Urinary bladder (tissue), 4 donors: Measurements from ENCODE around the gene GTF2A1. TPM values are rescaled to one million over a fixed set of nuclear protein-coding genes. Genes with fewer than 3 reads are reported as not detected.

Experiments
- DNase-seq: peaks from one replicate; pipeline ENCODE4 v3.0.0-alpha.2; 2015; ENCODE audit errors: extremely low spot score
- H3K27ac ChIP-seq: one replicate; pipeline ENCODE4 v1.5.1; 2013; ENCODE audit warnings: low read depth, mild to moderate bottlenecking, moderate library complexity
- H3K36me3 ChIP-seq: one replicate; pipeline ENCODE4 v1.6.1; 2013; ENCODE audit warnings: mild to moderate bottlenecking, moderate library complexity; ENCODE audit not compliant: insufficient read depth
- H3K4me1 ChIP-seq: one replicate; pipeline ENCODE4 v1.6.1; 2013; ENCODE audit warnings: mild to moderate bottlenecking, moderate library complexity; ENCODE audit not compliant: insufficient read depth
- H3K4me3 ChIP-seq: one replicate; pipeline ENCODE4 v1.5.1; 2013; ENCODE audit warnings: low read depth, low read length
- WGBS: extraction: QIAGEN DNeasy Blood & Tissue Kit; methylation state at CpG from one replicate; pipeline ENCODE4 v1.1.7; 2013; 5-methylcytosine and 5-hydroxymethylcytosine counted together
- polyA plus RNA-seq: library from polyadenylated mRNA; stranded (reverse); fragments of 200-250 nt; gene quantifications from one replicate; pipeline ENCODE4 v1.2.3, GENCODE V29; 2013
- total RNA-seq: library from RNA; depleted of rRNA; stranded (reverse); fragments of >200 nt; gene quantifications from one replicate; pipeline ENCODE4 v1.2.3, GENCODE V29; 2014
- donor health status: healthy with polysubstance abuse.
- donor health status: healthy.

The GTF2A1 gene
- 44.7 TPM for total RNA-seq
- 12.7 TPM for polyA plus RNA-seq

- Histone ChIP-seq H3K36me3 (no peaks in the 10 kb centered on the region), H3K4me1 (no peaks in the 10 kb centered on the region), H3K27ac (peak within 1 kb of the TSS; percentile 98), H3K4me3 (peak within 1 kb of the TSS; percentile 94)
- DNase-seq: peak; percentile 94
- under 1% methylated on average over 84 of the region's 84 CpGs for WGBS
Observed at GRCh38 chr14:81220830-81221578, at the start of gene GTF2A1. GTF2A1 (minus strand) TSS chr14:81220959; CDS start chr14:81220518, 441 bp downstream.

GRCh38 chr14:81269979-81270375 lies 49.2 kb upstream of the GTF2A1 start:
- DNase-seq: no peak
- Histone ChIP-seq H3K27ac (no peak overlapping the region), H3K4me1 (no peaks in the 10 kb centered on the region), H3K4me3 (no peak overlapping the region), H3K36me3 (no peaks in the 10 kb centered on the region)
- WGBS: 78% methylated on average over 3 of the region's 3 CpGs

- DNase-seq: peak; percentile 37
- Histone ChIP-seq H3K4me3 (no peak overlapping the region), H3K4me1 (no peaks in the 10 kb centered on the region), H3K36me3 (no peaks in the 10 kb centered on the region), H3K27ac (no peak overlapping the region)
- 32% methylated on average over 7 of the region's 7 CpGs for WGBS
Observed at GRCh38 chr14:81269100-81269978, 48.6 kb upstream of the GTF2A1 start.

- WGBS: 57% methylated on average over 3 of the region's 3 CpGs
- DNase-seq: no peak
- H3K4me1 ChIP-seq: no peaks in the 10 kb centered on the region
Observed at GRCh38 chr14:81268016-81268416, 47.3 kb upstream of the GTF2A1 start.

GRCh38 chr14:81265636-81266169 lies 44.9 kb upstream of the GTF2A1 start:
- no peak for DNase-seq
- 72% methylated on average over 3 of the region's 3 CpGs for WGBS
- no peaks in the 10 kb centered on the region for H3K4me1 ChIP-seq
- no peak overlapping the region for H3K4me3 ChIP-seq
- H3K27ac ChIP-seq: no peak overlapping the region
- H3K36me3 ChIP-seq: no peaks in the 10 kb centered on the region

More at GRCh38 chr14:81268016-81268416, 47.3 kb upstream of the GTF2A1 start:
- Histone ChIP-seq H3K36me3 (no peaks in the 10 kb centered on the region), H3K27ac (no peak overlapping the region), H3K4me3 (no peak overlapping the region)

DNA sequence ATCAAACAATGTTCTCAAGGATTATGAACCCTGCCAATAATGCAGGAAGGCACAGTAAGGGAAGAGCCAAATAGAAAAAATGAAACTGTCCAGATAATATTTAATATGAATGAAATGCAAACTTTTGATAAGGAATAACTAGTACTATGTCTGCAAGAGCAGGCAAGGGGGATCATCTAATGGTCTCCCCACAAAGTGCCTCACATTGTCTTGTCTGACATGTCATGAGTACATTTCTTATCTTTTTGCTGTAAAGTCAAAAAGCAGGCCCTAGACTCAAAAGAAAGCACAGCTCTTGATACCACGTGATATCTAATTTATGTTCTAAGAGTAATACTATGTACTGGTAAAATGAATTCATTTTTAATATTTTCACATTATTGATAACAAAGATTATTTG lies 43.9 kb upstream of the GTF2A1 start:
- Histone ChIP-seq H3K4me3 (no peak overlapping the region), H3K27ac (no peak overlapping the region), H3K36me3 (no peaks in the 10 kb centered on the region), H3K4me1 (no peaks in the 10 kb centered on the region)
- no peak for DNase-seq
- 55% methylated on average over 1 of the region's 1 CpG for WGBS

DNA sequence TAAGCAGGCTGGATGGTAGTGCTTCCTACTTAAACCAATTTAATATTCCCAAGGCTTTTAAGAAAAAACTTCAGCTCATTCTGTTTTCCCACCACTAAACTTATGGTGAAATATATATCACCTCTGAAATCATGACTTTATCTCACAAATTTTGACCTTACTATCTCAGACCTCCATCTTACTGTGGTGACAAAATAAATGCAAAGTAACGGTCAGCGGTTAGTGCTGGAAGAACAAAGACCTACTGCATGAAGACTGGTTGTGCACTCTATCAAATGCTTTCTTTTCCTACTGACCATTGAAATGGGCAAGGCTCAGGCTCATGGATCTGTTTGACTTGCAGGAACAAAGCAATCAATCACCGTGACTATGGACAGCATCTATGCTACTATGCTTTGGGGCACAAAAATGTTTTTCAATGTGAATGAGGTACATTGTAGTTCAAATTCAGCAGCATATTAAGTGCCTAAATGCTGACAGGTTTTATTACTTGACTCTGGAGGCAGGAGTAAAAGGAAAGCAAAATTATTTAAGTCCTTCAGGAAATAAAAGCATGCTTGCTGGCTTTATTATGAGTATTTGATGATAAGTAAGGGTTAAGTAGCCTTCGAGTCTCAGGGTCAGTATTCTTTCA lies 43.1 kb upstream of the GTF2A1 start:
- H3K4me3 ChIP-seq: no peak overlapping the region
- no peaks in the 10 kb centered on the region for H3K4me1 ChIP-seq
- no peak overlapping the region for H3K27ac ChIP-seq
- no peak for DNase-seq
- H3K36me3 ChIP-seq: no peaks in the 10 kb centered on the region
- 75% methylated on average over 4 of the region's 4 CpGs for WGBS

DNA sequence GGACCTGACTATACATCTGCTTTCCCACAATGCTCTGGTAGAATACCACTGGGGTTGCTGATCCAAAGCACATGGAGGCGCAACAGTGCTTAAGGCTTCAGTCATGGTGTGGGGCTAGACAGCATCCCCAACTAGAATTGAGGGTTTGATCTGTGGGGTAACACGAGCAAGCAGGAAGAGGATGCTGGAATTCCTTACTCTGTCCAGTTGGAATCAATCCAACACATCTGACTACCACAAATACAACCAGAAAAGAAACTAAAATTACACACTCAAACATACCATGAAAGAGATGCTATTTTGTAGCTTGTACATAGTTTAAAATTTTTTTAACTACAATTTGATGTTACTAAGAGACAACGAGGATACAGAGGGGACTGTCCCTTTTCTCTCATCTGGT lies 40.4 kb upstream of the GTF2A1 start:
- Histone ChIP-seq H3K4me1 (no peaks in the 10 kb centered on the region), H3K4me3 (no peak overlapping the region), H3K27ac (no peak overlapping the region), H3K36me3 (no peaks in the 10 kb centered on the region)
- no peak for DNase-seq
- 62% methylated on average over 3 of the region's 3 CpGs for WGBS

- DNase-seq: no peak
- no peaks in the 10 kb centered on the region for H3K36me3 ChIP-seq
- H3K4me1 ChIP-seq: no peaks in the 10 kb centered on the region
- no peak overlapping the region for H3K27ac ChIP-seq
- WGBS: 71% methylated on average over 3 of the region's 3 CpGs
- H3K4me3 ChIP-seq: no peak overlapping the region
Observed at GRCh38 chr14:81260732-81261131, 40.0 kb upstream of the GTF2A1 start.

DNA sequence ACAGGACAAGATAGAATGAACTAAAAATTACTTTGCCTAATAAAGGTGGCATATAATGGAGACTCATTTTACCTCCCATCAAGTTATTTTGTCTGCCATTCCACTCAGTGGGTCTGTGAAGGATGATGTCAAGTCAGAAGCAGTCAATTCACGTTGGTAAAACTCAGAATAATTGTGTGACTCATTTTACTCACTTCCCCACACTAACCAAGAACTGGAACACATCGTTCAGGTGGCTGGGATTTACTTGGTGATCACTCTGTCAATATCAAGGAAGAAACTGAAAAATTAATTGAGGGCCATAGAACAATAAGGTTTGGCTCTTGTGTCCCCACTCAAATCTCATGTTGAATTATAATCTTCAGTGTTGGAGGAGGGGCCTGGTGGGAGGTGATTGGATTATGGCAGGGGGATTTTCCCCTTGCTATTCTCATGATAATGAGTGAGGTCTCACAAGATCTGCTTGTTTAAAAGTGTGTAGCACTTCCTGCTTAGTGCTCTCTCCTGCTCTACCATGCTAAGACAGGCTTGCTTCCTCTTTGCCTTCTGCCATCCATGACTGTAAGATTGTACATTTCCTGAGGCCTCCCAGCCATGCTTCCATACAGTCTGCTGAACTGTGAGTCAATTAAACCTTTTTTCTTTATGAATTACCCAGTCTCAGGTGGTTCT lies 35.7 kb upstream of the GTF2A1 start:
- DNase-seq: no peak

DNA sequence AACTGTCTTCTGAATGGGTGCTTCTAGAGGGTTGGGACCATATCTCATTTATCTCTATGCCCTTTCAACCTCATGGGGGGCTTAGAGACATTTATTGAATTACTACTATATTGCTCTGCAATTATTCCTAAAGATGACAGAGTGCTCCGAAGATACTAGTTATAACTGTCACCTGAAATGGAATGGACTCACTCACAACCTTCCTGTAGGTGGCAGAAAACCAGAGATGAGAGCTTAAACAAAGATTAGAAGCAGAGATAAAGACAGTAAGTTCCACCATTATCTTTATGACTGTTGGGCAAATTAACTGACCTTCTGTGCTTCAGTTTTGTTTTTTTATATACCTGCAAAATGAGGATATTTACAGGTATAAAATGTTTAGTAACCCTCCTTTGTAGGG lies 31.5 kb upstream of the GTF2A1 start:
- DNase-seq: no peak
- H3K4me3 ChIP-seq: no peak overlapping the region
- no peak overlapping the region for H3K27ac ChIP-seq
- WGBS: 32% methylated on average over 1 of the region's 1 CpG
- H3K36me3 ChIP-seq: no peaks in the 10 kb centered on the region
- no peaks in the 10 kb centered on the region for H3K4me1 ChIP-seq

More for the DNA sequence above, 35.7 kb upstream of the GTF2A1 start:
- Histone ChIP-seq H3K4me3 (no peak overlapping the region), H3K4me1 (no peaks in the 10 kb centered on the region), H3K36me3 (no peaks in the 10 kb centered on the region), H3K27ac (no peak overlapping the region)
- WGBS: 75% methylated on average over 2 of the region's 2 CpGs

GRCh38 chr14:81247271-81247766 lies 26.6 kb upstream of the GTF2A1 start:
- WGBS: 67% methylated on average over 8 of the region's 8 CpGs
- Histone ChIP-seq H3K27ac (no peak overlapping the region), H3K4me1 (no peaks in the 10 kb centered on the region), H3K36me3 (no peaks in the 10 kb centered on the region), H3K4me3 (no peak overlapping the region)
- no peak for DNase-seq
